22Rv1 (cell line): Measurements from ENCODE around the gene SLC25A21.

Experiments
- CTCF ChIP-seq: fragments of 450-650 bp; IDR thresholded peaks from 2 replicates; pipeline ENCODE4 v1.5.1; 2017; ENCODE audit warnings: mild to moderate bottlenecking
- ZFX ChIP-seq: fragments of 450-650 bp; IDR thresholded peaks from 2 replicates; pipeline ENCODE4 v1.6.1; 2017; ENCODE audit warnings: antibody characterized with exemption, borderline replicate concordance

GRCh38 chr14:37118673-37119366 lies 53.6 kb downstream of the SLC25A21 start:
- TF ChIP-seq CTCF (no peak), ZFX (no peak)
